HG03432 (cell line): ENCODE data around the gene TPD52L1.
"Not testable (repeated sequence)": the region's sequence is repeated elsewhere in the genome, so short reads cannot be mapped to it uniquely, and the experiment has no call there.

Source experiments
- ATAC-seq: cut with Tn5 transposase; IDR thresholded peaks from one replicate; pipeline ENCODE4 v1.9.1; 2021; ENCODE audit warnings: mild to moderate bottlenecking, moderate library complexity; ENCODE audit not compliant: unreplicated experiment

TPD52L1 gene

DNA sequence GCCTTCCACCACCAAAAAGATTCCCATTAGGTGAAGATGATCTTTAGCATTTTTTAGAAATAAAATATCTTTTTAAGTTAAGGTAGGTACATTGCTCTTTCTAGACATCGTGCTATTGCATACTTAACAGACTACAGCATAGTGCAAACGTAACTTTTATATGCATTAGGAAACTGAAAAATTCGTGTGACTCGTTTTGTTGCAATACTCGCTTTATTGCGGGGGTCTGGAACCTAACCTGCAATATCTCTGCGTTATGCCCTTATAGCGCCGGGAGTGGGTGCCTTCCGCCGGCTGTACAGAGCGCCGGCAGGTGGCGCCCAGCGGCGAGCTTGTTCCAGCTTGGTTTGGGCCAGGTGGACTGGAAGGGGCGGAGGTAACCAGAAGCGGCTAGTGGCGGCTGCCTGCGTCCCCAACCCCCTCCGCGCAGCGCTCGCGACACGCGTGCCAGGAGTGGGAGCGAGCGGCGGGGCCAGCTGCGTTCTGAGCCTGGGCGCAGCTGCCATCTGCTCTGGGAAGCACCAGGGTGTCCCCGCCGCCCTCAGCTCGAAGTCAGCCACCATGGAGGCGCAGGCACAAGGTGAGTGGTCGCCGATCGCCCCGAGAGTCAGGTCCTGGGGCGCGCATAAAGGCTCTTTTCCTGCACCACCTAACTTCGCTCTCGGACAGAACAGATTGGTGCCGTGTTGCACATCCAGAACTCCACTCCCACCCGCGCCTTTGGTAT is at the start of gene TPD52L1:
TPD52L1 (plus strand) TSS at position 383 of the 727 bp plus-strand sequence; CDS start at position 562, 179 bp downstream.
- peak; percentile 97 for ATAC-seq

DNA sequence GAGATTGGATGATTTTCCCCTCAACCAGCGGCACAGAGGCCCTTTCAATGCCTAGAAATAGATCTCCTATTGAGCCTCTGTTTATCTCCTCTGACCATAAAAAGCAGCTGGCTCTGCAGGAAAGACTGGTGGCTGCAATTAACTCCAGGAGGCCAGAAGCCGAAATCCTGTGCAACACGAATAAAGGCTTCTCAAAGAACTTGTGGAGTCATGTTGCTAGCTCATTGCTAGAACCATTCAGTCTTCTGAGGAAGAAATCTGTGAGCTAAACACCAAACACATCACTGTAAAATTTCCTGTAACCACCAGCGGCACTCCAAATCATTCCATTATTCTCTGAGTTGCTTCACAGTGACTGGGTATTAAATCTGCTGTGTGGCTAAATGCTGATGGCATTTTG is 49.1 kb upstream of the TPD52L1 start:
- ATAC-seq, result no peak

- ATAC-seq, result no peak
These were observed 46.5 kb upstream of the TPD52L1 start for GRCh38 chr6:125107048-125107447.

GRCh38 chr6:125107896-125108295 is 45.7 kb upstream of the TPD52L1 start:
- ATAC-seq, result no peak

GRCh38 chr6:125110056-125110455 is 43.5 kb upstream of the TPD52L1 start:
- no peak for ATAC-seq

- ATAC-seq, result no peak
These were observed 42.2 kb upstream of the TPD52L1 start for GRCh38 chr6:125111219-125111983.

GRCh38 chr6:125112934-125113333 is 40.6 kb upstream of the TPD52L1 start:
- ATAC-seq, result no peak

- ATAC-seq, result peak; percentile 69
These were observed 39.2 kb upstream of the TPD52L1 start for GRCh38 chr6:125114248-125114858.

DNA sequence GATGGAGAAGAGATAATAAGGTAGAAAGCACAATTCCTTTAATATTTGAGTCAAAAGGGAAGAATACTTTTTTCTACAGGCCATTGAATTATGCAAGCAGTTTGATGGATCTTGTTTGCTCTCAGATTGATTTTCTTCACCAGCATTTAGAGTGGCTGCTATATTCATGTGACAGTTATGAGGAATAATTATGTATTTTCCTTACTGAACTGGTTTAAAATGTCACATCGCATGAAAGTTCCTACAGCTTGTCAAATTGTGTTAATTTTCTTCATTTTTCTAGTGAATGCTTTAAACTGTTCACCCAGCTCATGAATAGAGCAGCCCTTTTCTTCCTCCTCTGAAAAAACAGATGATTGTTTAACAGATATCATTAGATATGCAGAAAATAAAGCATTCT is 37.4 kb upstream of the TPD52L1 start:
- ATAC-seq, result no peak

- ATAC-seq, result no peak
These were observed 36.9 kb upstream of the TPD52L1 start for GRCh38 chr6:125116710-125117109.

DNA sequence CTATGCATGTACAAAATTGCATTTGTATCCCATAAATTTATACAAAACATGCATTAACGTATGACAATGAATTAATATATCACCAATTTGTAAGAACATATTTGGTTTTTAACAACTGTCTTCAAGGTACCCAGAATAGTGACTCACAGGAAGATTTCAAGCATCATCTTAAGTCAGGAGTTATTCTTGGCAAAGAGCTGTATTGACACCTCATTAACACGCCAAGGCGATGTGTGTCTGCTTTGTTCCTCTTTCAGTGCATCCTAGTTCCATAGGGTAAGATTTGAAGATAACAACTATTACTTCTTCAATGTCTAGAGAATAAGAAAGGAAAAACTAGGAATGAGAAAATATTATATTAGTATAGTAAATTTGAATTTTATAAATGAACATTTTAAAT is 35.8 kb upstream of the TPD52L1 start:
- ATAC-seq, result no peak

DNA sequence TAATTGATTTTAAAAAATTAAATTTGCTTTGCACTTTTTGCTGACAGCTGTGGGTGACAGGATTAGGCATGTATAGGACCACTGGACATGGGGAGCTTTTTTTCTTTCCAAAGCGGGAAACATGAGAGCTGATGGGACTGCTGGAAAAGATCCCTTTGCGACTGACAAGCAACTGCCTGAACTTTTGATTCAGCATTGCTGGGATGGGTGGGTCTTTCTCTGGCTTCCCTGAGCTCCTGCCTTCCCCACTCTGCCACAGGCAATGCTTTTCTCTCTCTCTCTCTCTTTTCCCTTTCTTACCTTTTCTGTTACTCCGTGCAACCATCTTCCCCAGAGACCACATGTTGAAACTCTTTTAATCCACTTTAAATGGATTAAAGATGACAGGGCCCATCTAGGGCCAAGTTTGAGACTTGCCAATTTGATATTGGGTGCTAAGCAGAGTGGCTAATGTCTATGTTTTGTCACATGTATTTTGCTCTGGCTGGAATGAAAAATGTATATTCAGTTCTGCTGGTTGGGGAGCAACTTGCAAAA is 33.5 kb upstream of the TPD52L1 start:
- no peak for ATAC-seq

DNA sequence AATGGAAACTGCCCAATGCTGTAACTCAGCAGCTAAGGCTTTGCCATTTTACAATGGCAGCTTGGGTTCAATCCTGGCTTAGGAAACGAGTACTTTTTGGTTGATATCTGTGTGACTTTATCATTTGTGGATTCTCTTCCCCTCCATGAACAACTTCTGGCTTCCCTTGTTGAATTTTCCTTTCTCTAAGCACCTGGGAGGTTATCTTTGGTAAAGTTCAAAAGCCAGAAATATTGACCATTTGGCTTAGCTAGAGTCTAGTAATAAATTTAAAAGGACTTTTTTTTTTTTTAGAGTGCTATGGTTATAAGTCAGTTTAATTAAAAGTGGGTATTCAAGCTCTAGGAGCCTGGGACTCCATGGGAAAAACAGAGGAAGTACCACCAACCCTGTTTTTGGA is 31.7 kb upstream of the TPD52L1 start:
- no peak for ATAC-seq

GRCh38 chr6:125123051-125123450 is 30.5 kb upstream of the TPD52L1 start:
- ATAC-seq, result no peak

- ATAC-seq, result no peak
These were observed 30.0 kb upstream of the TPD52L1 start for GRCh38 chr6:125123468-125124048.

GRCh38 chr6:125124049-125124669 is 29.4 kb upstream of the TPD52L1 start:
- ATAC-seq, result no peak

- not testable (repeated sequence) for ATAC-seq
These were observed 27.7 kb upstream of the TPD52L1 start for GRCh38 chr6:125125856-125126255.

DNA sequence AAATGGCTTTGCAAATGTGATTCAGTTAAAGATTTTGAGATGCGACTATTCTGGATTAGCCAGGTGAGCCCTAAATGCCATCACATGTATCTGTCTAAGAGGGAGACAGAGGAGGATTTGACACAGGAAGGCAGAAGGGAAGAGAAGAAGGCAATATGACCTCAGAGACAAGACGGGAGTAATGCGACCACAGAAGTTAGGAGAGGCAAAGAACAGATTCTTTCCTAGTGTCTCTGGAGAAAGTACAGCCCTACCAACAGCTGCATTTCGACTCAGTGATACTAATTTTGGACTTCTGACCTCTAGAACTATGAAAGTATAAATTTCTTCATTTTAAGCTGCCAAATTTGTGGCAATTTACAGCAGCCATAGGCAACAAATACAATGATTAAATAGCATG is 24.2 kb upstream of the TPD52L1 start:
- no peak for ATAC-seq

DNA sequence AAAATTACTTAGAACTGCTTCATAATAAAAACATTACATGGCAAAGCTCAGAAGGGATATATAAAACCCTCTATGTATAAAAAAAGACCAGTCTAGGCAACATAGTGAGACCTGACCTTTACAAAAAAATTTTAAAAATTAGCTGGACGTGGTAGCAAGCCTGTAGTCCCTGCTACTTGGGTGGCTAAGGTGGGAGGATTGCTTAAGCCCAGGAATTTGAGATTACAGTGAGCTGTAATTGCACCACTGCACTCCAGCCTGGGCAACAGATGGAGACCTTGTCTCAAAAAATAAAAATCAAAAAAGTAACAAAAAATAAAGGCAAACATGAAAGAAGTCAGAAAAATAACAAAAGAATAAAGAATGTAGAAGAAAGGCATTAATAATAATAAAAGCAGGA is 21.5 kb upstream of the TPD52L1 start:
- ATAC-seq, result no peak

GRCh38 chr6:125136378-125136777 is 17.2 kb upstream of the TPD52L1 start:
- ATAC-seq, result no peak

DNA sequence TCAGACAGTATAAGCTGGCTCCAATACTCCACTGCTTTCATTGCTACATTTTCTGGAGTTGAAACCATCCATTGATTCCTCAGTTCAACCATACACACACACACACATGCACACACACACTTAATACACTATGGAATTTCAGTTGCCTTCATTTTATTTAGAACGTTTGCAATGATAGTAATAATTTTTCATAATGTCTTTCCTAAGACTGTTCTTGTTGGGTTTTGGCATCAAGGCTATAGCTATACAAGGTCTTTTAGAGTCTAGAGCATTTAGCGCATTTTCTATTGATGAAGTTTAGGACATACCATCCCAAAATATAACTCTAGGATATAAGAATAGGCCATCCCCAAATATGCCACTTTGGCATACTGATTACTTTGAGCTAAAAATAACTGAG is 15.5 kb upstream of the TPD52L1 start:
- no peak for ATAC-seq
